ENCODE results near the gene HACD2. TPM values are rescaled to one million over a fixed set of nuclear protein-coding genes. Genes with fewer than 3 reads are reported as not detected.

The HACD2 gene
- total and polyA plus RNA-seq, 7 donors: 3.7 to 7.9 (median 5.7) TPM

DNA sequence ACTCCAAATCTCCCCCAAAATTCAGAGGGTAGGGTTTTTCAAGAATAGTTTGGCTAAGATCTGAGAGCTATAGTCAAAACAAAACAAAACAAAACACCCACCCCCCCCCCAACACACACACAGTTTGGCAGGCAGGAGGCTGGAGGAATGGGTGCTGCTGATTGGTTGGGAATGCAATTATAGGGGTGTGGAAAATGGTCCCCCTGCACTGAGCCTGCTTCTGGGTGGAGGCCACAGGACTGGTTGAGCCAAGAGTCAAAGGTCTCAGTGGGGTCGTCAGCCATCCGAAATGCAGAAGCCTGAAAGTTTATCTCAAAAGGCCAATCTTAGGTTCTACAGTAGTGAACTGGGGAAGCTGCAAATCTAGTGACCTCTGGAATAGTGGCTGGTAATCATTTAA lies 2.5 kb upstream of the HACD2 start:
- Histone ChIP-seq H3K27me3 (ENCODE audit: insufficient read depth in 3 of 3, low read length in 2 of 3) (no peaks in the 10 kb centered on the region), H3K36me3 (ENCODE audit: insufficient read depth in 1 of 2, low read depth in 1 of 2) (no peaks in the 10 kb centered on the region), H3K27ac (no peak overlapping the region), H3K9me3 (no peaks in the 10 kb centered on the region), H3K4me1 (peaks cover 17% of the 10 kb centered on the region), H3K4me3 (no peak overlapping the region)
- ATAC-seq: no peak
- WGBS, 3 donors: 74 to 94% (median 82%) methylated on average over 2 of the region's 2 CpGs
- no peak for DNase-seq
- intact Hi-C loops (cut with DNase I): no loop called here
- TF ChIP-seq, protein P1, sequence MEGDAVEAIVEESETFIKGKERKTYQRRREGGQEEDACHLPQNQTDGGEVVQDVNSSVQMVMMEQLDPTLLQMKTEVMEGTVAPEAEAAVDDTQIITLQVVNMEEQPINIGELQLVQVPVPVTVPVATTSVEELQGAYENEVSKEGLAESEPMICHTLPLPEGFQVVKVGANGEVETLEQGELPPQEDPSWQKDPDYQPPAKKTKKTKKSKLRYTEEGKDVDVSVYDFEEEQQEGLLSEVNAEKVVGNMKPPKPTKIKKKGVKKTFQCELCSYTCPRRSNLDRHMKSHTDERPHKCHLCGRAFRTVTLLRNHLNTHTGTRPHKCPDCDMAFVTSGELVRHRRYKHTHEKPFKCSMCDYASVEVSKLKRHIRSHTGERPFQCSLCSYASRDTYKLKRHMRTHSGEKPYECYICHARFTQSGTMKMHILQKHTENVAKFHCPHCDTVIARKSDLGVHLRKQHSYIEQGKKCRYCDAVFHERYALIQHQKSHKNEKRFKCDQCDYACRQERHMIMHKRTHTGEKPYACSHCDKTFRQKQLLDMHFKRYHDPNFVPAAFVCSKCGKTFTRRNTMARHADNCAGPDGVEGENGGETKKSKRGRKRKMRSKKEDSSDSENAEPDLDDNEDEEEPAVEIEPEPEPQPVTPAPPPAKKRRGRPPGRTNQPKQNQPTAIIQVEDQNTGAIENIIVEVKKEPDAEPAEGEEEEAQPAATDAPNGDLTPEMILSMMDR (IDR thresholded peaks at IDR 0.05): no peak

DNA sequence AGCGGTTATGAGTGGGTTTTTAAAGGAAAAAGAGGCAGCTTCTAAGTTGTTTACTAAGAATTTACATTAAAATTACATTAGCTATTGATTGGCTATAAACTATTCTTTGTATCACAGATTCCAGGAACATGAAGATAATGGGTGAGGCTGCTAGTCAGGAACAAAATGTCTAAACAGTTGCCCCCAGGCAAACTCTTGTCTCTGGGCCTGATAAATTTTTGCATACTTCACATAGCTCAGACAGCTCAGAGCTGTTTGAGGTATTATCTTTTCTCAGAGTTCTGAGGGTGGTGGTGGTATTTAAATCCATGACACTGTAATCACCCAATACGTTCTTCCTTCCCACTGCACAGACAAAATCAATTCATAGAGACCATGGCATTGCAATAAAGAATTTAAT lies 2.1 kb upstream of the HACD2 start:
- WGBS, 3 donors: 86 to 93% (median 90%) methylated on average over 2 of the region's 2 CpGs
- H3K4me1 ChIP-seq: peaks cover 17% of the 10 kb centered on the region
- no peaks in the 10 kb centered on the region for H3K27me3 ChIP-seq (ENCODE audit: insufficient read depth in 3 of 3, low read length in 2 of 3)
- H3K4me3 ChIP-seq: no peak overlapping the region
- ATAC-seq (no peak), DNase-seq (no peak)
- TF ChIP-seq, protein P1 (IDR thresholded peaks at IDR 0.05): no peak
- intact Hi-C loops (cut with DNase I): no loop called here
- peaks cover 0 to under 1% of the 10 kb centered on the region in 2 donors for H3K36me3 ChIP-seq (ENCODE audit: insufficient read depth in 1 of 2, low read depth in 1 of 2)
- H3K27ac ChIP-seq: no peak overlapping the region
- H3K9me3 ChIP-seq: no peaks in the 10 kb centered on the region

DNA sequence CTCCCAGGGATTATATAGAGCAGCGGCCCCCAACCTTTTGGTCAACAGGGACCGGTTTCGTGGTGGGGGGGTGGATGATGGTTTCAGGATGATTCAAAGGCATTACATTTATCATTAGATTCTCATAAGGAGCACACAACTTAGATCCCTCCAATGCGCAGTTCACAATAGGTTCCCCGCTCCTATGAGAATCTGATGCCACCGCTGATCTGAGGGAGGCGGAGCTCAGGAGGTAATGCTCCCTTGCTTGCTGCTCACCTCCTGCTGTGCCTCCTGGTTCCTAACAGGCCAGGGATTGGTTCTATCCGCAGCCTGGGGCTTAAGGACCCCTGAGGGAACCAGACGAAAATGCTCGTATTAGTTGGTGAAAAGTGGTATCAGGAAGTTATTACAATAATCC lies 1.3 kb upstream of the HACD2 start:
- H3K27me3 ChIP-seq (ENCODE audit: insufficient read depth in 3 of 3, low read length in 2 of 3): no peaks in the 10 kb centered on the region
- ATAC-seq (no peak), DNase-seq (no peak)
- H3K4me3 ChIP-seq: peak overlapping the region; percentile 92
- 5 to 6% (median 6%) methylated on average over 10 of the region's 10 CpGs for WGBS, 3 donors
- H3K27ac ChIP-seq: peak overlapping the region; percentile 5
- TF ChIP-seq, protein P1 (IDR thresholded peaks at IDR 0.05): no peak
- intact Hi-C loops (cut with DNase I): no loop called here
- no peaks in the 10 kb centered on the region for H3K9me3 ChIP-seq
- H3K4me1 ChIP-seq: peaks cover 17% of the 10 kb centered on the region
- H3K36me3 ChIP-seq (ENCODE audit: insufficient read depth in 1 of 2, low read depth in 1 of 2): peaks cover 0 to 9% of the 10 kb centered on the region in 2 donors

DNA sequence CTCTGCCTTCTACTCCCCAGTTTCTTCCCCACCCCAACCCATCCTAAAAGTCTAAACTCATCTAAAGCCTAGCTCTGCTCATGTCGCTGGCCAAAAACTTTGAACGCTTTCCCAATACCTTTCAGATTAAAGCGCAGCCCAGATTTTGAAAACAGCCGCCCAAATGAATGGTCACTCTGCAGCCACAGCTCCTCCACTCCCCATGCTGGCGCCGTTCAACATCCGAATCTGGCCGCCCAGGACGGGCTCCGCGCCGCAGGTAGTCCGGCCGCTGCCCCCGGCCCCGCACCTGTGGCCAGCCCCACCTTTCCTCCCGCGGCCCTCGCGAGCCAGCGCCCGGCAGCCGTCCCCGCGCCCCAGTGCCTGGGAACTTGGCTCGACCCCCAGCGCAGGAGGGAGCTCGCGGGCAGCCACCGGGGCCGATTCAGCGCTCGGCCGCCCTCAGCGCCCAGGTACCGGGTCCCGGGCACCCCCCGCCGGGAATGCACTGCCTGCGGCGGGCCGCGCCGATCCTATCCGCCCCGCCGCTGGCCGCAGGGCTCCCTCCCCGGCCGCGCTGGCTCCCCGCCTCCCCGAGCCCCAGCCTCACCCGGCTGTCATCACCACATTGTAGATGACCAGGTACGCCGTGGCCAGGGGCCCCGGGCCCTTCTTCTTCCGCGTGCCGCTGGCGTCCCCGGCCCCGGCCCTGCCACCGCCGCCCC lies 417 bp downstream of the HACD2 start:
- TF ChIP-seq, protein P1 (IDR thresholded peaks at IDR 0.05): peak; percentile 26
- Histone ChIP-seq H3K9me3 (no peaks in the 10 kb centered on the region), H3K4me1 (peaks cover 17% of the 10 kb centered on the region), H3K27me3 (ENCODE audit: insufficient read depth in 3 of 3, low read length in 2 of 3) (no peaks in the 10 kb centered on the region), H3K36me3 (ENCODE audit: insufficient read depth in 1 of 2, low read depth in 1 of 2) (peaks cover 0 to 26% of the 10 kb centered on the region in 2 donors), H3K4me3 (peak overlapping the region; percentile 92), H3K27ac (peak overlapping the region; percentile 93)
- WGBS, 3 donors: 0 to 2% (median 0%) methylated on average over 52 to 65 of the region's 65 CpGs
- intact Hi-C loops (cut with DNase I): no loop called here
- DNase-seq (peak; percentile 60 to 78), ATAC-seq (peak; percentile 58 to 65 (median 64))

DNA sequence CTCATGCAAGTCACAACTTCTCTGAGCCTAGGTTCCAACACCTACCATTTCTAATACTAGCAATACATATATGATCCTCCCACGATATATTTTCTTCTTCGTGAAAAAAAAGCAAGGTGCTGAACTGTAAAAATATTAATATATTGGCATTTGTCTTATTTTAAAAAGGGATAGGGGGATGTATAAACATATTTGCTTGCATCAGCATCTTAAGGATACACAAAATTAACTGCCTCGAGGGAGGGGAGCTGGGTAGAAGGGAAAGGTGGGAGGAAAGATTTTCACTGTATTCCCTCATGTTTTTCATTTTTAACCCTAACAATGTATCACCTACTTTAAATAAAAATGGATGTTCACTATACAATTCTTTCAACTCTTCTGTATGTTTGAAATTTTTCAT lies 1.3 kb downstream of the HACD2 start:
- peak overlapping the region; percentile 92 for H3K4me3 ChIP-seq
- H3K36me3 ChIP-seq (ENCODE audit: insufficient read depth in 1 of 2, low read depth in 1 of 2): peaks cover 0 to 33% of the 10 kb centered on the region in 2 donors
- intact Hi-C loops (cut with DNase I): no loop called here
- no peak overlapping the region for H3K27ac ChIP-seq
- WGBS, 3 donors: 75 to 81% (median 79%) methylated on average over 3 of the region's 3 CpGs
- no peaks in the 10 kb centered on the region for H3K27me3 ChIP-seq (ENCODE audit: insufficient read depth in 3 of 3, low read length in 2 of 3)
- H3K9me3 ChIP-seq: no peaks in the 10 kb centered on the region
- ATAC-seq: no peak
- H3K4me1 ChIP-seq: peaks cover 17% of the 10 kb centered on the region
- no peak for DNase-seq
- TF ChIP-seq, protein P1 (IDR thresholded peaks at IDR 0.05): no peak

Data from psoas muscle (tissue), 8 donors.